Trophoblast cell (in vitro differentiated cells and primary cell): ENCODE data around the gene UBASH3B.
"Not testable (repeated sequence)": the region's sequence is repeated elsewhere in the genome, so short reads cannot be mapped to it uniquely, and the experiment has no call there.

ENCODE experiments used
- DNase-seq, 2 donors: peaks; one replicate each; pipeline ENCODE4 v3.0.0-alpha.2; 2016
- H2AFZ ChIP-seq: 2 replicates; pipeline ENCODE4 v1.6.1; 2013; ENCODE audit warnings: low read length, moderate library complexity, mild to moderate bottlenecking; ENCODE audit not compliant: insufficient read depth, poor library complexity
- H2AK5ac ChIP-seq: 2 replicates; pipeline ENCODE4 v1.6.1; 2013; ENCODE audit warnings: mild to moderate bottlenecking, low read length
- H2BK120ac ChIP-seq: 2 replicates; pipeline ENCODE4 v1.6.1; 2013; ENCODE audit warnings: low read length, mild to moderate bottlenecking, moderate library complexity; ENCODE audit not compliant: insufficient read depth, poor library complexity
- H2BK12ac ChIP-seq: 2 replicates; pipeline ENCODE4 v1.6.1; 2013; ENCODE audit warnings: mild to moderate bottlenecking, low read length, moderate library complexity
- H2BK5ac ChIP-seq: 2 replicates; pipeline ENCODE4 v1.6.1; 2013; ENCODE audit warnings: low read length, low read depth, moderate library complexity, mild to moderate bottlenecking; ENCODE audit not compliant: poor library complexity
- H3K14ac ChIP-seq: 2 replicates; pipeline ENCODE4 v1.6.1; 2013; ENCODE audit warnings: mild to moderate bottlenecking, low read length
- H3K18ac ChIP-seq: 2 replicates; pipeline ENCODE4 v1.6.1; 2013; ENCODE audit warnings: mild to moderate bottlenecking, low read length
- H3K23ac ChIP-seq: 2 replicates; pipeline ENCODE4 v1.6.1; 2013; ENCODE audit warnings: low read length
- H3K27ac ChIP-seq: 2 replicates; pipeline ENCODE4 v1.5.1; 2013; ENCODE audit warnings: low read depth, mild to moderate bottlenecking, inconsistent platforms, low read length, moderate library complexity
- H3K27me3 ChIP-seq: 2 replicates; pipeline ENCODE4 v1.6.1; 2013; ENCODE audit warnings: inconsistent platforms, mild to moderate bottlenecking, low read length, moderate library complexity; ENCODE audit not compliant: insufficient read depth
- H3K36me3 ChIP-seq, 2 experiments: 1 replicate in 1 of 2; 2 replicates in 1 of 2; pipeline ENCODE4 v1.6.1; 2013; ENCODE audit warnings: low read length in 2 of 2, mild to moderate bottlenecking in 2 of 2, moderate library complexity in 1 of 2; ENCODE audit not compliant: insufficient read depth in 2 of 2, control insufficient read depth in 1 of 2
- H3K4ac ChIP-seq: 2 replicates; pipeline ENCODE4 v1.6.1; 2013; ENCODE audit warnings: low read depth, mild to moderate bottlenecking, low read length, moderate library complexity
- H3K4me1 ChIP-seq, 2 experiments: 1 replicate in 1 of 2; 2 replicates in 1 of 2; pipeline ENCODE4 v1.6.1; 2013; ENCODE audit warnings: low read length in 2 of 2, mild to moderate bottlenecking in 2 of 2, moderate library complexity in 1 of 2; ENCODE audit not compliant: insufficient read depth in 2 of 2, control insufficient read depth in 1 of 2
- H3K4me2 ChIP-seq: 2 replicates; pipeline ENCODE4 v1.6.1; 2013; ENCODE audit warnings: inconsistent platforms, mild to moderate bottlenecking, low read length, moderate library complexity
- H3K4me3 ChIP-seq: 2 replicates; pipeline ENCODE4 v1.5.1; 2013; ENCODE audit warnings: mild to moderate bottlenecking, low read depth, low read length, inconsistent platforms
- H3K79me1 ChIP-seq: one replicate; pipeline ENCODE4 v1.6.1; 2013; ENCODE audit warnings: low read length
- H3K79me2 ChIP-seq: 2 replicates; pipeline ENCODE4 v1.6.1; 2013; ENCODE audit warnings: low read length, mild to moderate bottlenecking; ENCODE audit not compliant: control insufficient read depth, insufficient read depth, poor library complexity
- H3K9ac ChIP-seq: 2 replicates; pipeline ENCODE4 v1.6.1; 2013; ENCODE audit warnings: mild to moderate bottlenecking, low read length
- H3K9me3 ChIP-seq: 2 replicates; pipeline ENCODE4 v1.6.1; 2013; ENCODE audit warnings: low read depth, mild to moderate bottlenecking, control low read depth, inconsistent platforms, low read length; ENCODE audit not compliant: insufficient read depth
- H4K12ac ChIP-seq: 2 replicates; pipeline ENCODE4 v1.6.1; 2013; ENCODE audit warnings: low read depth, mild to moderate bottlenecking, low read length, moderate library complexity
- H4K8ac ChIP-seq: 2 replicates; pipeline ENCODE4 v1.6.1; 2013; ENCODE audit warnings: low read depth, mild to moderate bottlenecking, low read length, moderate library complexity
- H4K91ac ChIP-seq: one replicate; pipeline ENCODE4 v1.6.1; 2013; ENCODE audit warnings: low read depth, mild to moderate bottlenecking, low read length, moderate library complexity
- WGBS: extraction: QIAGEN DNeasy Blood & Tissue Kit; methylation state at CpG from one replicate; pipeline ENCODE4 v1.1.7; 2013; ENCODE audit warnings: missing lambda C conversion rate; ENCODE audit not compliant: insufficient read length, insufficient coverage; ENCODE audit errors: extremely low coverage; 5-methylcytosine and 5-hydroxymethylcytosine counted together

The UBASH3B gene

DNA sequence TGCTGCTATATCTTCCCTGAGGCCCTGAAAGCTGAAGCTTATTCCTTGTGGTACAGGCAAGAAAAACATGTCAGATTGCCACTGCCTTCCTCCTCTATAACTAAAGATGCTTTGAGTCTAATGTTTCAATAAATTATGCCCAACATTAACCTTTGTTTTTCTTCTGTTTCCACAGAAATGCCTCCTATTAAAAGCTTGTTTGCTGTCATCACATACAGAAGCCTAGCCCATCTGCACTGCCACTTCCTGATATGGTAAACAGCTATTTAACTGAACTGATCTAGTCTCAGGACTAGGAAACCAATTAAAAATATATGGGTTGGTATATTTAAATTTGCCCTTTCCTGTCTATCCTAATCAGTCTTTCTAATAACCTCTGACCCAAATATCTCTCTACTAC, 165.6 kb downstream of the UBASH3B start:
- no peak overlapping the region for H3K4me3 ChIP-seq
- H4K8ac ChIP-seq = no peak overlapping the region
- H3K9ac ChIP-seq = no peak overlapping the region
- H3K36me3 ChIP-seq = peaks cover 0 to 2% of the 10 kb centered on the region in 2 experiments
- H2BK5ac ChIP-seq = no peak overlapping the region
- H2BK120ac ChIP-seq = no peak overlapping the region
- no peak overlapping the region for H3K18ac ChIP-seq
- DNase-seq = no peak
- H4K12ac ChIP-seq = no peak overlapping the region
- no peaks in the 10 kb centered on the region for H3K79me2 ChIP-seq
- peaks cover 0 to 2% of the 10 kb centered on the region in 2 experiments for H3K4me1 ChIP-seq
- no peak overlapping the region for H3K23ac ChIP-seq
- peaks cover 4% of the 10 kb centered on the region for H3K9me3 ChIP-seq
- no peak overlapping the region for H4K91ac ChIP-seq
- no peak overlapping the region for H2AFZ ChIP-seq
- no peak overlapping the region for H3K14ac ChIP-seq
- peaks cover 3% of the 10 kb centered on the region for H3K79me1 ChIP-seq
- H2AK5ac ChIP-seq = no peak overlapping the region
- no peak overlapping the region for H3K4me2 ChIP-seq
- no peak overlapping the region for H3K27ac ChIP-seq
- no peak overlapping the region for H3K4ac ChIP-seq
- no peak overlapping the region for H2BK12ac ChIP-seq
- no peaks in the 10 kb centered on the region for H3K27me3 ChIP-seq

DNA sequence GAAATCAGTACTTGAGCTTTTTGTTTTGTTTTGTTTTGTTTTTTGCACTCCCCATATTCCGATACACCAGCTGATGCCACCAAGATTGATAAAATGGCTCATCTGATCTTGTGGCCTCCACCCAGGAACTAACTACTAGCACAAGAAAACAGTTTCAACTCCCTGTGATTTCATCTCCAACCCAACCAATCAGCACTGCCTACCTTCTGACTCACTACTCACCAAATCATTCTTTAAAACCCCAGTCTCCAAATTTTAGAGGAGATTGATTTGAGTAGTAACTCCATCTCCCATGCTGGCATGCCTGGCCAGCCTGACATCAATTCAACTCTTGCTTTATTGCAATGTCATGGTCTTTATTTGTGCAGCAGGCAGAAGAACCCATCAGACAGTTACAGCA, 166.7 kb downstream of the UBASH3B start:
- no peak overlapping the region for H2AFZ ChIP-seq
- H4K12ac ChIP-seq = no peak overlapping the region
- no peak overlapping the region for H2AK5ac ChIP-seq
- no peak overlapping the region for H2BK12ac ChIP-seq
- H3K27me3 ChIP-seq = no peaks in the 10 kb centered on the region
- DNase-seq = no peak
- H3K79me2 ChIP-seq = no peaks in the 10 kb centered on the region
- H3K36me3 ChIP-seq = peaks cover 0 to 2% of the 10 kb centered on the region in 2 experiments
- H3K4me2 ChIP-seq = no peak overlapping the region
- H3K9ac ChIP-seq = no peak overlapping the region
- H3K4me1 ChIP-seq = peaks cover 0 to 2% of the 10 kb centered on the region in 2 experiments
- no CpG with 5 or more reads among the region's 1 CpG for WGBS
- no peak overlapping the region for H3K4ac ChIP-seq
- no peak overlapping the region for H3K4me3 ChIP-seq
- peaks cover 3% of the 10 kb centered on the region for H3K79me1 ChIP-seq
- no peak overlapping the region for H3K27ac ChIP-seq
- H3K9me3 ChIP-seq = peaks cover 4% of the 10 kb centered on the region
- H4K91ac ChIP-seq = no peak overlapping the region
- no peak overlapping the region for H4K8ac ChIP-seq
- no peak overlapping the region for H3K23ac ChIP-seq
- H2BK120ac ChIP-seq = no peak overlapping the region
- no peak overlapping the region for H3K18ac ChIP-seq
- H2BK5ac ChIP-seq = no peak overlapping the region
- H3K14ac ChIP-seq = no peak overlapping the region

DNA sequence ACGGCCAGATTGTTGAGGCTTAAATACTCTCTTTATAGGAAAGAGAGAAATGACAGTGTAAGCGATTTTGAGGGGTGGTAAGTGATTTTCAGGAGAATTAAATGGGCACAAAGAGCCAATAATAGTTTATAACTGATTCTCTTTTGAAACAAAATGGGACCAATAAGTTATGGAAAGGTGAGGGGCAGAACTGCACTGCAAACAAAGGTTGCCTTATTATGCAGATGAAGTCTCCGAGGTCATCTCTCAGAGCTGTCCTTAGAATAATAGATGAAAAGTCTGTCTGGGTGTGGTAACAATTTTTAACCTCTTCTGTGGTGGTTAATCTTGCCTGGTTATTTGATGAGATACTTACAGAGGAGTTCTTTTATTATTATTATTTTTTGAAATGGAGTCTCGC, 168.0 kb downstream of the UBASH3B start:
- Histone ChIP-seq H3K14ac (no peak overlapping the region), H2BK120ac (no peak overlapping the region), H2BK12ac (no peak overlapping the region), H3K23ac (no peak overlapping the region), H3K18ac (no peak overlapping the region), H3K4me3 (no peak overlapping the region), H2AFZ (no peak overlapping the region), H3K4me1 (no peaks in the 10 kb centered on the region), H4K12ac (no peak overlapping the region), H4K91ac (no peak overlapping the region), H3K36me3 (peaks cover 0 to 2% of the 10 kb centered on the region in 2 experiments), H3K4ac (no peak overlapping the region), H3K79me1 (no peaks in the 10 kb centered on the region), H2BK5ac (no peak overlapping the region), H3K4me2 (no peak overlapping the region), H4K8ac (no peak overlapping the region), H3K79me2 (no peaks in the 10 kb centered on the region), H3K9ac (no peak overlapping the region), H3K9me3 (peaks cover 4% of the 10 kb centered on the region), H2AK5ac (no peak overlapping the region), H3K27me3 (no peaks in the 10 kb centered on the region), H3K27ac (no peak overlapping the region)
- DNase-seq = no peak
- no CpG with 5 or more reads among the region's 4 CpGs for WGBS

DNA sequence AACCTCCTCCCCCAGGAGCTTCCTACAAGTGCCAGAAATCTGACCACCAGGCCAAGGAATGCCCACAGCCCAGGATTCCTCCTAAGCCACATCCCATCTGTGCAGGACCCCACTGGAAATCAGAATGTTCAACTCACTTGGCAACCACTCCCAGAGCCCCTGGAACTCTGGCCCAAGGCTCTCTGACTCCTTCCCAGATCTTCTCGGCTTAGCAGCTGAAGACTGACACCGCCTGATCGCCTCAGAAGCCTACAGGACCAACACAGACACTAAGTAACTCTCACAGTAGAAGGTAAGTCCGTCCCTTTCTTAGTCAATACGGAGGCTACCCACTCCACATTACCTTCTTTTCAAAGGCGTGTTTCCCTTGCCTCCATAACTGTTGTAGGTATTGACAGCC, 173.8 kb downstream of the UBASH3B start:
- H3K27ac ChIP-seq, H3K4ac ChIP-seq, H3K9ac ChIP-seq, H4K12ac ChIP-seq, H2BK5ac ChIP-seq, H2AFZ ChIP-seq, H3K14ac ChIP-seq, H2BK12ac ChIP-seq, H3K4me1 ChIP-seq, H3K27me3 ChIP-seq, H3K18ac ChIP-seq, DNase-seq, H3K36me3 ChIP-seq, H3K23ac ChIP-seq, H3K79me1 ChIP-seq, H2BK120ac ChIP-seq, H3K4me3 ChIP-seq, H4K91ac ChIP-seq, H4K8ac ChIP-seq, H3K4me2 ChIP-seq, H2AK5ac ChIP-seq, H3K9me3 ChIP-seq, H3K79me2 ChIP-seq: not testable (repeated sequence)
- WGBS = no CpG with 5 or more reads among the region's 6 CpGs
